HepG2 (cell line): Measurements from ENCODE around the gene SCAMP3. TPM values are rescaled to one million over a fixed set of nuclear protein-coding genes. Genes with fewer than 3 reads are reported as not detected.

Experiments
- ATF3 ChIP-seq: sonication (generic); formaldehyde crosslinking; IDR thresholded peaks from 2 replicates; pipeline ENCODE4 v1.4.0; 2020; ENCODE audit warnings: missing genetic modification reagents
- CBX5 ChIP-seq: sonication (generic); formaldehyde crosslinking; IDR thresholded peaks from 2 replicates; pipeline ENCODE4 v1.4.0; 2020; ENCODE audit warnings: missing genetic modification reagents, borderline replicate concordance
- ISX ChIP-seq: sonication (generic); formaldehyde crosslinking; conservative IDR thresholded peaks from 2 replicates; pipeline ENCODE4 v1.5.0; 2020; ENCODE audit warnings: missing genetic modification reagents
- KDM3A ChIP-seq: IDR thresholded peaks from 2 replicates; pipeline ENCODE4 v1.6.1; 2018; ENCODE audit warnings: low read depth, missing compliant biosample characterization
- MAZ ChIP-seq, 2 experiments: sonication (generic) in 1 of 2; formaldehyde crosslinking in 1 of 2; IDR thresholded peaks; 2 replicates each; pipeline versions ENCODE4 v1.5.0 to v1.6.1; 2012 to 2020; ENCODE audit warnings: low read depth in 2 of 2, mild to moderate bottlenecking in 2 of 2, borderline replicate concordance in 1 of 2, improper control_type of control experiment in 1 of 2, low read length in 1 of 2, missing genetic modification reagents in 1 of 2, moderate library complexity in 1 of 2
- MEIS2 ChIP-seq: sonication (generic); formaldehyde crosslinking; IDR thresholded peaks from 2 replicates; pipeline ENCODE4 v1.9.0; 2021; ENCODE audit warnings: mild to moderate bottlenecking, missing genetic modification reagents
- MXD3 ChIP-seq: IDR thresholded peaks from 2 replicates; pipeline ENCODE4 v1.6.1; 2016; ENCODE audit warnings: mild to moderate bottlenecking, missing biosample characterization, missing genetic modification reagents
- NFKB2 ChIP-seq: sonication (generic); formaldehyde crosslinking; IDR thresholded peaks from 2 replicates; pipeline ENCODE4 v1.4.0; 2020; ENCODE audit warnings: missing genetic modification reagents, borderline replicate concordance
- NRL ChIP-seq: sonication (generic); formaldehyde crosslinking; IDR thresholded peaks from 2 replicates; pipeline ENCODE4 v1.5.0; 2020; ENCODE audit warnings: missing genetic modification reagents, mild to moderate bottlenecking, moderate library complexity, borderline replicate concordance
- REL ChIP-seq: sonication (generic); formaldehyde crosslinking; conservative IDR thresholded peaks from 2 replicates; pipeline ENCODE4 v1.8.0; 2022; ENCODE audit warnings: mild to moderate bottlenecking, missing genetic modification reagents, moderate library complexity
- THAP7 ChIP-seq: sonication (generic); formaldehyde crosslinking; IDR thresholded peaks from 2 replicates; pipeline ENCODE4 v1.8.1; 2023; ENCODE audit warnings: mild to moderate bottlenecking, missing genetic modification reagents
- ZHX1 ChIP-seq: sonication (generic); formaldehyde crosslinking; IDR thresholded peaks from 2 replicates; pipeline ENCODE4 v1.8.1; 2022; ENCODE audit warnings: low read depth, mild to moderate bottlenecking, missing genetic modification reagents
- ZNF253 ChIP-seq: sonication (generic); formaldehyde crosslinking; IDR thresholded peaks from 2 replicates; pipeline ENCODE4 v1.8.0; 2022; ENCODE audit warnings: mild to moderate bottlenecking, missing genetic modification reagents, borderline replicate concordance
- ZNF546 ChIP-seq: sonication (generic); formaldehyde crosslinking; conservative IDR thresholded peaks from 2 replicates; pipeline ENCODE4 v1.8.1; 2023; ENCODE audit warnings: mild to moderate bottlenecking, missing genetic modification reagents
- ZNF577 ChIP-seq: sonication (generic); formaldehyde crosslinking; IDR thresholded peaks from 2 replicates; pipeline ENCODE4 v1.4.0; 2020; ENCODE audit warnings: mild to moderate bottlenecking, low read depth, missing genetic modification reagents, borderline replicate concordance
- ZNF7 ChIP-seq: IDR thresholded peaks from 2 replicates; pipeline ENCODE4 v1.6.1; 2016; ENCODE audit warnings: missing biosample characterization, missing genetic modification reagents
- ZNF773 ChIP-seq: sonication (generic); formaldehyde crosslinking; IDR thresholded peaks from 2 replicates; pipeline ENCODE4 v1.4.0; 2020; ENCODE audit warnings: missing genetic modification reagents, borderline replicate concordance
- ZSCAN25 ChIP-seq: sonication (generic); formaldehyde crosslinking; IDR thresholded peaks from 2 replicates; pipeline ENCODE4 v1.8.0; 2022; ENCODE audit warnings: mild to moderate bottlenecking, missing genetic modification reagents
- ZXDC ChIP-seq: sonication (generic); formaldehyde crosslinking; IDR thresholded peaks from 2 replicates; pipeline ENCODE4 v1.5.0; 2020; ENCODE audit warnings: mild to moderate bottlenecking, missing genetic modification reagents
- polyA plus RNA-seq, 8 experiments: library from polyadenylated mRNA; depleted of rRNA in 3 of 8; stranded (reverse) in 7 of 8; unstranded in 1 of 8; fragments of >200 nt; fragmentation: Illumina TruSeq in 4 of 8; extraction: Trizol in 4 of 8; gene quantifications; 2 replicates each; pipeline versions ENCODE4 v1.2.1 to v1.2.3, GENCODE V29; 2011 to 2016; ENCODE audit warnings: low read depth in 4 of 8, missing spikeins in 1 of 8, mixed read lengths in 1 of 8; ENCODE audit not compliant: insufficient read depth in 1 of 8
- total RNA-seq, 5 experiments: library from RNA; depleted of rRNA; stranded (reverse); fragments of >200 nt; fragmentation: Illumina TruSeq; extraction: Trizol; gene quantifications; 2 replicates each; pipeline ENCODE4 v1.2.3, GENCODE V29; 2016; ENCODE audit warnings: low read depth in 1 of 5

Gene SCAMP3
- total and polyA plus RNA-seq, 2 of the 13 experiments (the other 11 are each of a cell fraction or from before 2014, with no cell fraction given), result 46.8 to 83.3 TPM

- TF ChIP-seq MXD3 (CRISPR knock-in tag) (peak; percentile 79), MEIS2 (peak; percentile 84; the same call in 1 of the 2 replicates), REL (CRISPR knock-in tag) (0 out of 2 replicates have a peak, but pooled peaks have one; percentile 39), ZXDC (no peak), ATF3 (CRISPR knock-in tag) (no peak), NFKB2 (CRISPR knock-in tag) (peak; percentile 75; the same call in 1 of the 2 replicates), THAP7 (CRISPR knock-in tag) (0 out of 2 replicates have a peak, but pooled peaks have one; percentile 31), CBX5 (CRISPR knock-in tag) (peak; percentile 46; the same call in 1 of the 2 replicates), ZNF773 (CRISPR knock-in tag) (peak; percentile 88; the same call in 1 of the 2 replicates), ZHX1 (no peak), ZNF577 (CRISPR knock-in tag) (no peak), ZSCAN25 (CRISPR knock-in tag) (peak; percentile 68), ZNF7 (CRISPR knock-in tag) (no peak), ISX (CRISPR knock-in tag) (no peak), ZNF253 (CRISPR knock-in tag) (no peak), MAZ (IDR thresholded peaks at IDR 0.05; ENCODE audit: borderline replicate concordance, low read depth, low read length) (0 out of 2 replicates have a peak, but pooled peaks have one; percentile 41), MAZ (CRISPR knock-in tag; IDR thresholded peaks at IDR 0.05; ENCODE audit: low read depth) (no peak), KDM3A (CRISPR knock-in tag) (0 out of 2 replicates have a peak, but pooled peaks have one; percentile 13), NRL (CRISPR knock-in tag) (peak; percentile 93), ZNF546 (no peak; the same call in 1 of the 2 replicates)
Observed at GRCh38 chr1:155261852-155262673, at the start of gene SCAMP3 (continued).
